GM19468 (cell line): Measurements from ENCODE around the gene SOBP.

Experiments
- ATAC-seq: cut with Tn5 transposase; IDR thresholded peaks from one replicate; pipeline ENCODE4 v1.9.1; 2021; ENCODE audit warnings: mild to moderate bottlenecking, moderate library complexity, moderate number of reproducible peaks; ENCODE audit not compliant: unreplicated experiment; ENCODE audit errors: extremely low read depth

The SOBP gene

GRCh38 chr6:107488174-107488874 is 1.6 kb upstream of the SOBP start:
- no peak for ATAC-seq

GRCh38 chr6:107488875-107489635 is 862 bp upstream of the SOBP start:
- ATAC-seq: no peak

GRCh38 chr6:107490566-107491137 is 735 bp downstream of the SOBP start:
- ATAC-seq: no peak

GRCh38 chr6:107491138-107491609 is 1.3 kb downstream of the SOBP start:
- no peak for ATAC-seq

- no peak for ATAC-seq
Observed at GRCh38 chr6:107491760-107492660, 2.1 kb downstream of the SOBP start.

- ATAC-seq: no peak
Observed at GRCh38 chr6:107493158-107494057, 3.5 kb downstream of the SOBP start.

GRCh38 chr6:107495196-107495643 is 5.3 kb downstream of the SOBP start:
- ATAC-seq: no peak

GRCh38 chr6:107495971-107496370 is 6.1 kb downstream of the SOBP start:
- ATAC-seq: no peak

GRCh38 chr6:107496892-107497684 is 7.2 kb downstream of the SOBP start:
- no peak for ATAC-seq

- ATAC-seq: no peak
Observed at GRCh38 chr6:107504270-107505026, 14.5 kb downstream of the SOBP start.

GRCh38 chr6:107506145-107506544 is 16.2 kb downstream of the SOBP start:
- no peak for ATAC-seq

GRCh38 chr6:107509506-107509905 is 19.6 kb downstream of the SOBP start:
- ATAC-seq: no peak

GRCh38 chr6:107510108-107510507 is 20.2 kb downstream of the SOBP start:
- ATAC-seq: no peak

- no peak for ATAC-seq
Observed at GRCh38 chr6:107511511-107511993, 21.6 kb downstream of the SOBP start.

- ATAC-seq: no peak
Observed at GRCh38 chr6:107513214-107513613, 23.3 kb downstream of the SOBP start.

GRCh38 chr6:107515955-107516354 is 26.0 kb downstream of the SOBP start:
- no peak for ATAC-seq

GRCh38 chr6:107517274-107517673 is 27.4 kb downstream of the SOBP start:
- ATAC-seq: no peak
